Measurements from ENCODE around the gene SEC24D. TPM values are rescaled to one million over a fixed set of nuclear protein-coding genes. Genes with fewer than 3 reads are reported as not detected.
A peak's percentile ranks its signal among the peaks of the same experiment; 100 is the strongest.

The SEC24D gene
- total and polyA plus RNA-seq, 9 of the 15 experiments (the other 6 are each of a cell fraction or from before 2014, with no cell fraction given), result 7.1 to 22.5 (median 11.3) TPM

GRCh38 chr4:118836301-118837120, 585 bp upstream of the SEC24D start (continued):
- peak; percentile 38; the same call in 1 of the 2 replicates for TF ChIP-seq RAD51 (IDR thresholded peaks at IDR 0.05; ENCODE audit: borderline replicate concordance, low read depth)
- peak; percentile 38 for TF ChIP-seq ASH1L (IDR thresholded peaks at IDR 0.05; ENCODE audit: borderline replicate concordance, low read depth, partially characterized antibody)
- TF ChIP-seq SAP30 (IDR thresholded peaks at IDR 0.05; ENCODE audit: borderline replicate concordance, insufficient read depth, low read depth, low read length, poor library complexity, severe bottlenecking), result peak; percentile 70
- peak; percentile 71 for TF ChIP-seq CREB1 (IDR thresholded peaks at IDR 0.05)
- TF ChIP-seq CREB1 (CRISPR knock-in tag; IDR thresholded peaks at IDR 0.05), result peak; percentile 43; the same call in 1 of the 2 replicates
- peak; percentile 56; the same call in 1 of the 2 replicates for TF ChIP-seq RFX1 (IDR thresholded peaks at IDR 0.05)
- TF ChIP-seq HDAC1 (IDR thresholded peaks at IDR 0.05), result peak in 1 of 2 experiments; percentile 85; a peak in 2 of 4 replicates
- TF ChIP-seq ZNF512 (tag; IDR thresholded peaks at IDR 0.05), result peak; percentile 48; the same call in 1 of the 2 replicates
- TF ChIP-seq PCBP1 (IDR thresholded peaks at IDR 0.05; ENCODE audit: low read depth, low read length, poor library complexity, severe bottlenecking), result no peak
- TF ChIP-seq ZBTB40 (IDR thresholded peaks at IDR 0.05), result peak; percentile 28
- TF ChIP-seq ZBTB40 (CRISPR knock-in tag; IDR thresholded peaks at IDR 0.05), result no peak
- 0 out of 2 replicates have a peak, but pooled peaks have one; percentile 46 for TF ChIP-seq DIDO1 (tag; IDR thresholded peaks at IDR 0.05; ENCODE audit: low read depth)
- peak; percentile 5; the same call in 1 of the 2 replicates for TF ChIP-seq SOX6 (IDR thresholded peaks at IDR 0.05)
- 0 out of 2 replicates have a peak, but pooled peaks have one; percentile 27 for TF ChIP-seq KHSRP (IDR thresholded peaks at IDR 0.05)
- no peak for TF ChIP-seq ATF1 (CRISPR knock-in tag; IDR thresholded peaks at IDR 0.05)
- peak; percentile 92 for TF ChIP-seq ATF1 (tag; IDR thresholded peaks at IDR 0.05)
